HEK293 (cell line): ENCODE results near the gene TTC39A.
A peak's percentile ranks its signal among the peaks of the same experiment; 100 is the strongest.

ENCODE experiments used
- BCL11B ChIP-seq: fragments of 450-650 bp; formaldehyde crosslinking; IDR thresholded peaks from 2 replicates; pipeline ENCODE4 v1.5.1; 2016; ENCODE audit warnings: low read depth, missing biosample characterization, missing genetic modification characterization
- GLIS1 ChIP-seq: fragments of 450-650 bp; formaldehyde crosslinking; IDR thresholded peaks from 2 replicates; pipeline ENCODE4 v1.5.1; 2016; ENCODE audit warnings: missing biosample characterization, missing genetic modification characterization
- HOXC10 ChIP-seq: sonication (generic); formaldehyde crosslinking; IDR thresholded peaks from 2 replicates; pipeline ENCODE4 v1.8.1; 2023; ENCODE audit warnings: mild to moderate bottlenecking, missing genetic modification reagents
- KLF8 ChIP-seq: fragments of 450-650 bp; formaldehyde crosslinking; IDR thresholded peaks from 2 replicates; pipeline ENCODE4 v1.5.1; 2016; ENCODE audit warnings: missing biosample characterization, missing genetic modification characterization
- KLF9 ChIP-seq: fragments of 450-650 bp; formaldehyde crosslinking; IDR thresholded peaks from 2 replicates; pipeline ENCODE4 v1.5.1; 2016; ENCODE audit warnings: missing biosample characterization, missing genetic modification characterization, low read depth
- MEIS1 ChIP-seq: sonication (generic); formaldehyde crosslinking; IDR thresholded peaks from 2 replicates; pipeline ENCODE4 v1.8.1; 2022; ENCODE audit warnings: missing genetic modification reagents, mild to moderate bottlenecking, borderline replicate concordance
- PBX3 ChIP-seq: sonication (generic); formaldehyde crosslinking; IDR thresholded peaks from 2 replicates; pipeline ENCODE4 v1.8.1; 2022; ENCODE audit warnings: mild to moderate bottlenecking, moderate library complexity, missing genetic modification reagents
- PRDM1 ChIP-seq: fragments of 450-650 bp; formaldehyde crosslinking; IDR thresholded peaks from 2 replicates; pipeline ENCODE4; 2016; ENCODE audit warnings: missing biosample characterization, missing genetic modification characterization
- PRDM10 ChIP-seq: fragments of 450-650 bp; formaldehyde crosslinking; IDR thresholded peaks from 2 replicates; pipeline ENCODE4 v1.5.1; 2016; ENCODE audit warnings: missing biosample characterization, missing genetic modification characterization
- REPIN1 ChIP-seq: fragments of 450-650 bp; formaldehyde crosslinking; IDR thresholded peaks from 2 replicates; pipeline ENCODE4 v1.5.1; 2017; ENCODE audit warnings: missing biosample characterization, missing genetic modification characterization, low read depth
- SP3 ChIP-seq: fragments of 450-650 bp; formaldehyde crosslinking; IDR thresholded peaks from 2 replicates; pipeline ENCODE4 v1.5.1; 2016; ENCODE audit warnings: missing biosample characterization, missing genetic modification characterization
- ZBTB1 ChIP-seq: fragments of 450-650 bp; formaldehyde crosslinking; IDR thresholded peaks from 2 replicates; pipeline ENCODE4 v1.5.1; 2016; ENCODE audit warnings: missing biosample characterization, missing genetic modification characterization
- ZBTB8A ChIP-seq: fragments of 450-650 bp; formaldehyde crosslinking; IDR thresholded peaks from 2 replicates; pipeline ENCODE4 v1.5.1; 2016; ENCODE audit warnings: missing biosample characterization, missing genetic modification characterization
- ZFP69B ChIP-seq: fragments of 450-650 bp; formaldehyde crosslinking; IDR thresholded peaks from 2 replicates; pipeline ENCODE4 v1.5.1; 2016; ENCODE audit warnings: missing biosample characterization, missing genetic modification characterization
- ZNF214 ChIP-seq: fragments of 450-650 bp; formaldehyde crosslinking; IDR thresholded peaks from 2 replicates; pipeline ENCODE4 v1.5.1; 2017; ENCODE audit warnings: missing biosample characterization, mild to moderate bottlenecking, missing genetic modification characterization, borderline replicate concordance
- ZNF223 ChIP-seq: fragments of 450-650 bp; formaldehyde crosslinking; IDR thresholded peaks from 2 replicates; pipeline ENCODE4 v1.5.1; 2016; ENCODE audit warnings: missing biosample characterization, missing genetic modification characterization
- ZNF266 ChIP-seq: fragments of 450-650 bp; formaldehyde crosslinking; IDR thresholded peaks from 2 replicates; pipeline ENCODE4 v1.5.1; 2016; ENCODE audit warnings: missing biosample characterization, missing genetic modification characterization, low read depth
- ZNF354C ChIP-seq: fragments of 450-650 bp; formaldehyde crosslinking; IDR thresholded peaks from 2 replicates; pipeline ENCODE4 v1.5.1; 2016; ENCODE audit warnings: missing biosample characterization, missing genetic modification characterization, low read depth, borderline replicate concordance
- ZNF366 ChIP-seq: fragments of 450-650 bp; formaldehyde crosslinking; conservative IDR thresholded peaks from 2 replicates; pipeline ENCODE4 v1.5.1; 2016; ENCODE audit warnings: missing biosample characterization, missing genetic modification characterization
- ZNF433 ChIP-seq: fragments of 450-650 bp; formaldehyde crosslinking; IDR thresholded peaks from 2 replicates; pipeline ENCODE4 v1.5.1; 2016; ENCODE audit warnings: missing biosample characterization, missing genetic modification characterization, low read depth
- ZNF488 ChIP-seq: fragments of 450-650 bp; formaldehyde crosslinking; IDR thresholded peaks from 2 replicates; pipeline ENCODE4 v1.5.1; 2016; ENCODE audit warnings: missing biosample characterization, missing genetic modification characterization
- ZNF558 ChIP-seq: fragments of 450-650 bp; formaldehyde crosslinking; IDR thresholded peaks from 2 replicates; pipeline ENCODE4 v1.5.1; 2016; ENCODE audit warnings: missing biosample characterization, missing genetic modification characterization
- ZNF610 ChIP-seq: fragments of 450-650 bp; formaldehyde crosslinking; IDR thresholded peaks from 2 replicates; pipeline ENCODE4 v1.5.1; 2016; ENCODE audit warnings: missing biosample characterization, missing genetic modification characterization, borderline replicate concordance
- ZNF621 ChIP-seq: fragments of 450-650 bp; formaldehyde crosslinking; IDR thresholded peaks from 2 replicates; pipeline ENCODE4 v1.5.1; 2017; ENCODE audit warnings: missing biosample characterization, missing genetic modification characterization
- ZNF629 ChIP-seq: fragments of 450-650 bp; formaldehyde crosslinking; IDR thresholded peaks from 2 replicates; pipeline ENCODE4 v1.5.1; 2017; ENCODE audit warnings: missing biosample characterization, missing genetic modification characterization
- ZNF654 ChIP-seq: fragments of 450-650 bp; formaldehyde crosslinking; IDR thresholded peaks from 2 replicates; pipeline ENCODE4 v1.5.1; 2016; ENCODE audit warnings: low read depth, missing biosample characterization, missing genetic modification characterization
- ZNF670 ChIP-seq: fragments of 450-650 bp; formaldehyde crosslinking; IDR thresholded peaks from 2 replicates; pipeline ENCODE4 v1.5.1; 2016; ENCODE audit warnings: missing biosample characterization, missing genetic modification characterization, low read depth
- ZNF692 ChIP-seq: fragments of 450-650 bp; formaldehyde crosslinking; IDR thresholded peaks from 2 replicates; pipeline ENCODE4 v1.5.1; 2016; ENCODE audit warnings: missing biosample characterization, missing genetic modification characterization
- ZNF768 ChIP-seq: fragments of 450-650 bp; formaldehyde crosslinking; IDR thresholded peaks from 2 replicates; pipeline ENCODE4 v1.5.1; 2018; ENCODE audit warnings: missing biosample characterization, mild to moderate bottlenecking, missing genetic modification characterization
- ZNF776 ChIP-seq: fragments of 450-650 bp; formaldehyde crosslinking; IDR thresholded peaks from 2 replicates; pipeline ENCODE4 v1.5.0; 2017; ENCODE audit warnings: missing biosample characterization, missing genetic modification characterization, borderline replicate concordance
- ZNF777 ChIP-seq: fragments of 450-650 bp; formaldehyde crosslinking; IDR thresholded peaks from 2 replicates; pipeline ENCODE4 v1.5.1; 2017; ENCODE audit warnings: missing biosample characterization, missing genetic modification characterization, borderline replicate concordance
- ZSCAN16 ChIP-seq: fragments of 450-650 bp; formaldehyde crosslinking; IDR thresholded peaks from 2 replicates; pipeline ENCODE4 v1.5.1; 2016; ENCODE audit warnings: missing biosample characterization, missing genetic modification characterization
- ZSCAN4 ChIP-seq: fragments of 450-650 bp; formaldehyde crosslinking; IDR thresholded peaks from 2 replicates; pipeline ENCODE4 v1.5.1; 2017; ENCODE audit warnings: missing biosample characterization, missing genetic modification characterization

TTC39A gene

GRCh38 chr1:51284487-51284954 lies 45.8 kb downstream of the TTC39A start (continued):
- TF ChIP-seq ZNF692 (tag by site-specific recombination) (peak; percentile 96), ZNF768 (tag by site-specific recombination) (no peak), ZNF433 (tag by site-specific recombination) (no peak), MEIS1 (CRISPR knock-in tag) (no peak), ZNF223 (tag by site-specific recombination) (no peak), ZNF610 (tag by site-specific recombination) (peak; percentile 67), ZNF670 (tag by site-specific recombination) (no peak), ZNF488 (tag by site-specific recombination) (no peak), ZNF629 (tag by site-specific recombination) (peak; percentile 78), KLF9 (tag by site-specific recombination) (no peak), HOXC10 (no peak), BCL11B (tag by site-specific recombination) (no peak), PRDM1 (tag by site-specific recombination) (peak; percentile 80), ZNF214 (tag by site-specific recombination) (no peak), ZBTB1 (tag by site-specific recombination) (no peak), ZNF621 (tag by site-specific recombination) (no peak), PBX3 (CRISPR knock-in tag) (no peak), ZBTB8A (peak; percentile 69), GLIS1 (tag by site-specific recombination) (peak; percentile 88), ZSCAN4 (no peak), ZFP69B (tag by site-specific recombination) (peak; percentile 90), PRDM10 (tag by site-specific recombination) (peak; percentile 76), ZNF558 (tag by site-specific recombination) (peak; percentile 79), SP3 (tag by site-specific recombination) (no peak), ZNF777 (no peak), ZSCAN16 (no peak), ZNF266 (no peak), ZNF776 (tag by site-specific recombination) (no peak), ZNF654 (tag by site-specific recombination) (no peak), ZNF366 (peak; percentile 97), REPIN1 (tag by site-specific recombination) (no peak), ZNF354C (tag by site-specific recombination) (no peak), KLF8 (no peak; the same call in 1 of the 2 replicates)
